GM13976 (cell line): ENCODE results near the gene TMEM144.
"Not testable (repeated sequence)": the region's sequence is repeated elsewhere in the genome, so short reads cannot be mapped to it uniquely, and the experiment has no call there.

Experiments
- DNase-seq: peaks from one replicate; pipeline ENCODE4 v3.0.0; 2012; ENCODE audit warnings: low spot score
- in situ Hi-C: fragments of 300-500 bp; cut with MboI; formaldehyde crosslinking; loops from one replicate; pipeline ENCODE4 v1.12.0; 2022; ENCODE audit warnings: low sequenced_read_pairs, mixed read lengths, inconsistent platforms; ENCODE audit not compliant: unreplicated experiment
- TF ChIP-seq, protein P1 (sequence below): IDR thresholded peaks from 2 replicates; pipeline ENCODE4 v1.5.1; 2012; ENCODE audit warnings: borderline replicate concordance, mild to moderate bottlenecking; ENCODE audit not compliant: insufficient read depth; ENCODE audit errors: extremely low read depth, missing control alignments, control extremely low read depth

Gene TMEM144

DNA sequence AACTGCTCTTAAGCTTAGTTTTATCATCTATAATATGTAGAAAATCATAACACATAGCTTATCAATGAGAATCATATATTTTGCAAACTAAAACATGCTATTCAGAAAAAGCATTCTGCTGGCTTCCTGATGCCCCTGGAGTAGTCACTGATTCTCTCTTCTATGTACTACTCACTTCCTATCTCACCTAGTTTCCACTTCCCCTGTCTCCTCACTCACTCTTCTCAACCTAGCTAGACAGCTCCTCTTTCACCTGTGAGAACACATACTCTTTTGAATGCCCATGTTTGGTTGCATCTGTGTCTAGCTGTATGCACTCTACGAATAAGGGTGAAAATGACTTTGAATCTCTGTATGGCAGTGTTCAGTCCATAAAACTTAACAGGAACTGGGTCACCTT is 9.3 kb downstream of the TMEM144 start:
- DNase-seq, result no peak
- in situ Hi-C loops, result no loop called here

DNA sequence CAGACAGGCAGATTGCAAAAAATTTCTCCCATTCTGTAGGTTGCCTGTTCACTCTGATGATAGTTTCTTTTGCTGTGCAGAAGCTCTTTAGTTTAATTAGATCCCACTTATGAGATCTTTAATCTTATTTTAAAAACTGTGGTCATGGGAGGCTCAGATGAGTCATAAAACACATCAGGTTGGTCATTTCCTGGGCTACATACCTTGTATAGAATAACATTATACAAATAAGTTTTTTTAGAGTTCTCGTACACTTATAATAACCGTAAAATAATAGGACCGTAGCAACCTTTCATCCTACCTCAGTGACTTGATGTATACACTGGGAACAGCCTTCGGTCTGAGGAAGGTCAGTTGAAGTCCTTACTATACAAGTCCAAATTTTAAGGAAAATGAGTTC is 14.0 kb downstream of the TMEM144 start:
- in situ Hi-C loops, result not testable (repeated sequence)

More for the DNA sequence above, 9.3 kb downstream of the TMEM144 start:
- TF ChIP-seq, protein P1, sequence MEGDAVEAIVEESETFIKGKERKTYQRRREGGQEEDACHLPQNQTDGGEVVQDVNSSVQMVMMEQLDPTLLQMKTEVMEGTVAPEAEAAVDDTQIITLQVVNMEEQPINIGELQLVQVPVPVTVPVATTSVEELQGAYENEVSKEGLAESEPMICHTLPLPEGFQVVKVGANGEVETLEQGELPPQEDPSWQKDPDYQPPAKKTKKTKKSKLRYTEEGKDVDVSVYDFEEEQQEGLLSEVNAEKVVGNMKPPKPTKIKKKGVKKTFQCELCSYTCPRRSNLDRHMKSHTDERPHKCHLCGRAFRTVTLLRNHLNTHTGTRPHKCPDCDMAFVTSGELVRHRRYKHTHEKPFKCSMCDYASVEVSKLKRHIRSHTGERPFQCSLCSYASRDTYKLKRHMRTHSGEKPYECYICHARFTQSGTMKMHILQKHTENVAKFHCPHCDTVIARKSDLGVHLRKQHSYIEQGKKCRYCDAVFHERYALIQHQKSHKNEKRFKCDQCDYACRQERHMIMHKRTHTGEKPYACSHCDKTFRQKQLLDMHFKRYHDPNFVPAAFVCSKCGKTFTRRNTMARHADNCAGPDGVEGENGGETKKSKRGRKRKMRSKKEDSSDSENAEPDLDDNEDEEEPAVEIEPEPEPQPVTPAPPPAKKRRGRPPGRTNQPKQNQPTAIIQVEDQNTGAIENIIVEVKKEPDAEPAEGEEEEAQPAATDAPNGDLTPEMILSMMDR, result no peak

DNA sequence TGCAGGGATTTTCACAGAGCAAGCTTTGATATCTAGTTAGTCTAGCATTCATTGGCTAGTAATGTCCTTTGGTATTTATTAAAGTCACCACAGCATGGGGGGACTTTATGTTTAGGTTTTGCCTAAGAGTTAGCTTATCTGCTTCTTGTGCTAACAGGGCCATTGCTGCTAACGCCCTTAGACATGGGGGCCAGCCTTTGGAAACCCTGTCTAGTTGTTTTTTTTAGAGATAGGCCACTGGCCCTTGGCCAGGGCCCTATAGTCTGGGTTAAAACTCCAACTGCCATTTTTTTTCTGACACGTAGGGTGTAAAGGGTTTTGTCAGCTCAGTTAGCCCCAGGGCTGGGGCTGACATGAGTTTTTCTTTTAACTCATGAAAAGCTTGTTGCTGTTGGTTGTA is 14.7 kb downstream of the TMEM144 start:
- DNase-seq, in situ Hi-C loops: not testable (repeated sequence)

More for the DNA sequence above, 14.0 kb downstream of the TMEM144 start:
- not testable (repeated sequence) for DNase-seq

DNA sequence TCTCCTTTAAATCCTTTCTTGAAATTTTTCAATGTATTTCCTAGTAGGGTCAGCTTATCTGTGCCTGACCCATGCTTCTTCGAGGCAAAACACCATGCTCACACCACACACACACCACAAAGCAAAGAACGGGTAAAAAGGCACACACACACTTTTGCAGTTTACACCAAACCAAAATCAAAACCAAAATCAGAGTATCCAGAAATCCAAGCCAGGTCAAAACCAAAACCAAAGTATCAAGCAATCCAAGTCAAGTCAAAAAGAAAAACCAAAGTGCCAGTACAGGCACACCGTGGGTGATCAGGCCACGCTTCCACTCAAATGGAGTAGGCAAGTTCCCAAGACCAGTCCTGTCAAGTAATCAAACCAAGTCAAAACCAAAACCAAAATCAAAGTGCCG is 17.6 kb downstream of the TMEM144 start:
- in situ Hi-C loops, DNase-seq: not testable (repeated sequence)

DNA sequence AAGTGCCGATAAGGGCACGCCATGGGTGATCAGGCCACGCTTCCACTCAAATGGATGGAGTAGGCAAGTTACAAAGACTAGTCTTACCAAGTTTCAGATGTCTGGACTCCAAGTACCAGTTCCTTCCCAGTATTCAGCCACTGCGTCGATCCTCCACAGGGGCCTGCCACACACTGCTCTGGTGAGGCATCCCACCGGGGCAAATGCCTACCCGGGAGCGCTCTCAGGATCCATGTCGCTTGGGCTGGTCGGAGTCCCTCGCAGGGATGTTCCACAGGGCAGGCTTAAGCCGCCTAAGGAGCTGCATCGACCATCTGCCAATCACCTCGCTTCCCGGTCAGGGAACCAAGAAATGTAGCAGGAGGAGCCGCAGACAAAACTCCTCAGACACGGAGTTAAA is 18.1 kb downstream of the TMEM144 start:
- in situ Hi-C loops, DNase-seq: not testable (repeated sequence)

DNA sequence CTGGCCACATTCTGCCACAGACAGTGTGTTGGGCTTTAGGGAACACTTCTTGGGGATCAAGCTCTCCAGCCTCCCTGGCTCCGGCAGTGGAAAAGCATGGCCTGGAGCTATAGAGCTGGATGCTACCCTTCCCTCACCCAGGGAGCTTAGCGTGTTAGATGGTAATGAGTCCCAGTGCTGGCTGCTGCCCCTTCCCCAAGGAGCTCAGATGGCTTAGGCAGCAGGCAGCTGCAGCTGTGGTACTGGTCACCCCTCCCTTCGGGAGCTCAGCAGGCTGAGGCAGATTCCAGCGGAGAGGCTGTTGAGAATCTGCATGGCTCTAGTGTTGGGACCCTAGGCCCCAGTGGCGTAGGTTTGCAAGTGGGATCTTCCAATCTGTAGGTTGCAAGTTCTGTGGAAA is 19.5 kb downstream of the TMEM144 start:
- TF ChIP-seq, protein P1, result no peak
- in situ Hi-C loops, result no loop called here
- no peak for DNase-seq

DNA sequence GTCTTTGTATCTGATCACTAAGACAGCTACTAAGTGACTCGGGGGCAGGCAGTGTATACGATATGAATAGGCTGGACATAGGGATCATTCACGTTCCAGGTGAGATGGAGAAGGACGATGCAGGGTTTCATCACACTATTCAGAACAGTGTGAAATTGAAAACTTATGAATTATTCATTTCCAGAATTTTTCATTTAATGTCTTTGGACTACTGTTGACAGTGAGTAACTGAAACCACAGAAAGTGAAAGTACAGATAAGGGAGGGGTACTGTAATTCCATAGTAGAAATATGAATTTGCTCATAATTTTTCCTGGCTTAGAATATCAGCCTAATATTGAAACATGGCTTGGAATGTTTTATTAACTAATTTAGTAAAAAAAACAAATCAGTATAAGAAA is 24.4 kb downstream of the TMEM144 start:
- TF ChIP-seq, protein P1, result no peak
- in situ Hi-C loops, result no loop called here
- no peak for DNase-seq

DNA sequence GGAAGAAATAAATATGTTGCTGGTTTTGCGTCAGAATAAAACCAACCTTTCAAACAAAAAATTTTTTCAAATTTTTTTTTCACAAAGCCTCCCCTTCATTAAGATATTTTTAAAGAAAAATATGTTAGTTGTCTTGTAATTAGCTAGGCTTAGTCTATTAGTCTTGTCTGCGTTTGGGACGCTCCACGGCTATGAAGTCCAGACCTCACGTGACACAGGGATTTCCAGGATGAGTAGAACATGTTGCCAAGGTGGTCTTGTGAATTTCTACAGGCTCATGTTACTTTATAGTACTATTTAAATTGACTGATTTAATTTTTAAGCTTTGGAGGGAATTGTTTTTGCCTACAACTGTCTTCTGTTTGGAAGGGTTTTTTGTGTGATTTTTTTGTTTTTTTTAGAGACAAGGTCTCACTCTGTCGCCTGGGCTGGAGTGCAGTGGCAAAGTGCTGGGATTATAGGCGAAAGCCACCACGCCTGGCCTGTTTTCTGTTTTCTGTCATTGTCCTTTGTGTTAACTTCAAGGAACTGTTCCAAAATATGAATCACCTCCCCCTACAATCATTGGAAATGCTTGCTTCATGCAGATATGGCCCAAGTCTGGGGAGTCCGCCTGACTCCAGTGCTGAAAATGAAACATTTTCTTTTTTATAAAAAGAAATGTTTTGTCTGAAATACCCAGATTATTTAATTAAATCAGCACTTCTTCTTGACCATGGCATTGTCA is 26.2 kb downstream of the TMEM144 start:
- no peak for DNase-seq
- in situ Hi-C loops, result no loop called here
- TF ChIP-seq, protein P1, result no peak

DNA sequence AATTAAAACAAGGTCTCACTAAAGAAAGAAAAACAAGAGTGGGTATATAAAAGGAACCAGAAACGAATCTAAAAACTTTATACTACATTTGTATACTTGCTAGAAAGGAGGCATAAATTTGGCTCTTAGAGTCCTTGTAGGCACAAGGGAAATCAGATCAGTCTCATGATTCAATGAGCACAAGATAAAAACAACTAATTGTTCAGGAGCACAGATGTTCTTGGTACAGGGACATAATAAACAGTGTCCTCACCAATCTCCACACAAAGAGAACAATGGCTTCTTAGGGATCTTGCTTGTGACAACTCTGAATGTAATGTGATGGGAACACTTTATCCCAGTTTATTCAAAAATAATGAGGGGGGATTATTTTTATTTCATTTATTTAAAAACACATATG is 28.3 kb downstream of the TMEM144 start:
- TF ChIP-seq, protein P1, result no peak
- in situ Hi-C loops, result no loop called here
- DNase-seq, result no peak
